HEK293T (cell line): ENCODE data around the gene GBP2.

Source experiments
- ARNT ChIP-seq: fragments of 450-650 bp; IDR thresholded peaks from 2 replicates; pipeline ENCODE4 v1.6.1; 2017; ENCODE audit warnings: mild to moderate bottlenecking
- BHLHE40 ChIP-seq: fragments of 450-650 bp; IDR thresholded peaks from 2 replicates; pipeline ENCODE4 v1.6.1; 2016; ENCODE audit warnings: mild to moderate bottlenecking, moderate library complexity, borderline replicate concordance
- ELF4 ChIP-seq: fragments of 450-650 bp; IDR thresholded peaks from 2 replicates; pipeline ENCODE4 v1.6.1; 2017; ENCODE audit warnings: antibody characterized with exemption
- FOXA1 ChIP-seq: fragments of 450-650 bp; IDR thresholded peaks from 2 replicates; pipeline ENCODE4 v1.6.1; 2016; ENCODE audit warnings: mild to moderate bottlenecking
- FOXK2 ChIP-seq: fragments of 450-650 bp; IDR thresholded peaks from 2 replicates; pipeline ENCODE4 v1.6.1; 2016; ENCODE audit warnings: mild to moderate bottlenecking
- HDGF ChIP-seq: fragments of 450-650 bp; IDR thresholded peaks from 2 replicates; pipeline ENCODE4 v1.6.1; 2017; ENCODE audit warnings: antibody characterized with exemption, borderline replicate concordance
- L3MBTL2 ChIP-seq: fragments of 450-650 bp; conservative IDR thresholded peaks from 2 replicates; pipeline ENCODE4 v1.6.1; 2016; ENCODE audit warnings: mild to moderate bottlenecking
- LEF1 ChIP-seq: fragments of 450-650 bp; IDR thresholded peaks from 2 replicates; pipeline ENCODE4 v1.6.1; 2017; ENCODE audit warnings: mild to moderate bottlenecking, borderline replicate concordance
- PKNOX1 ChIP-seq: fragments of 450-650 bp; IDR thresholded peaks from 2 replicates; pipeline ENCODE4 v1.6.1; 2016
- SP1 ChIP-seq: fragments of 450-650 bp; IDR thresholded peaks from 2 replicates; pipeline ENCODE4 v1.6.1; 2017
- ZNF384 ChIP-seq: fragments of 450-650 bp; IDR thresholded peaks from 2 replicates; pipeline ENCODE4 v1.6.1; 2016

- TF ChIP-seq SP1 (no peak), LEF1 (no peak), ELF4 (no peak), HDGF (no peak), PKNOX1 (no peak), FOXA1 (no peak), ARNT (no peak), FOXK2 (no peak), BHLHE40 (no peak), L3MBTL2 (no peak), ZNF384 (no peak)
Observed at GRCh38 chr1:89165811-89166210, 39.9 kb upstream of the GBP2 start.
